ENCODE data around the gene VEGFC.

DNA sequence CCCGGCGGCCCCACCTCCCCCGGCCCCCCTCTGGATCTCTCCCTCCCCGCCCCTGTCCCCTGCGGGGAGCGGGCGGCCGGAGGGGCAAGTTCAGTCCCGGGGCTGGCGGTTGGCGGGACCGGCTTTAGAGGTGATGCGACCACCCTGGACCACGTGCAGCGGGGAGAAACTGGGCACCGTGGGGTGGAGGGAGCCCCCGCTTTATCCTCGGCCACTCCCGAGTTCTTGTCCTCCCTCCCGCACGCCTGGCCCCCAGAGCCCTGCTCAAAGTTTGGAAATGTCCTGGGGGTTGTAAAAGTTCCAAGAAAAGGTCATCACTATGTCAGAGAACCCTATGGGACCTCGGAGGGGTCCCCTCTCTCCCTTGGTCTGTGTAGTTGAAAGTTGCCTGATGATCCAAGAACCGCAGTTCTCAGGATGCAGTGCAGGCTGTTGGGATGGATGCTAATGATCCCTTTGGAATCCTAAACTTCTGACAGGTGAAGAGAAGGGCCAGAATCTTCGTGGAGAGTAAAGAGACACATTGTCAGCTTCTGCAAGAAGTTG is 411 bp upstream of the VEGFC start:
- TF ChIP-seq, protein P1, sequence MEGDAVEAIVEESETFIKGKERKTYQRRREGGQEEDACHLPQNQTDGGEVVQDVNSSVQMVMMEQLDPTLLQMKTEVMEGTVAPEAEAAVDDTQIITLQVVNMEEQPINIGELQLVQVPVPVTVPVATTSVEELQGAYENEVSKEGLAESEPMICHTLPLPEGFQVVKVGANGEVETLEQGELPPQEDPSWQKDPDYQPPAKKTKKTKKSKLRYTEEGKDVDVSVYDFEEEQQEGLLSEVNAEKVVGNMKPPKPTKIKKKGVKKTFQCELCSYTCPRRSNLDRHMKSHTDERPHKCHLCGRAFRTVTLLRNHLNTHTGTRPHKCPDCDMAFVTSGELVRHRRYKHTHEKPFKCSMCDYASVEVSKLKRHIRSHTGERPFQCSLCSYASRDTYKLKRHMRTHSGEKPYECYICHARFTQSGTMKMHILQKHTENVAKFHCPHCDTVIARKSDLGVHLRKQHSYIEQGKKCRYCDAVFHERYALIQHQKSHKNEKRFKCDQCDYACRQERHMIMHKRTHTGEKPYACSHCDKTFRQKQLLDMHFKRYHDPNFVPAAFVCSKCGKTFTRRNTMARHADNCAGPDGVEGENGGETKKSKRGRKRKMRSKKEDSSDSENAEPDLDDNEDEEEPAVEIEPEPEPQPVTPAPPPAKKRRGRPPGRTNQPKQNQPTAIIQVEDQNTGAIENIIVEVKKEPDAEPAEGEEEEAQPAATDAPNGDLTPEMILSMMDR (IDR thresholded peaks at IDR 0.05): no peak
- TF ChIP-seq POLR2A (IDR thresholded peaks at IDR 0.05): no peak

All from uterus (tissue), 2 donors.